Keratinocyte (primary cell): Measurements from ENCODE around the gene KSR1.
"Not testable (repeated sequence)": the region's sequence is repeated elsewhere in the genome, so short reads cannot be mapped to it uniquely, and the experiment has no call there.

ENCODE experiments used
- CTCF ChIP-seq, 3 experiments: IDR thresholded peaks in 1 of 3; conservative IDR thresholded peaks in 1 of 3; optimal IDR thresholded peaks in 1 of 3; 2 replicates in 2 of 3; 3 replicates in 1 of 3; pipeline versions ENCODE3 to v1.5.1; 2011; ENCODE audit warnings: low read length in 3 of 3, mild to moderate bottlenecking in 3 of 3, moderate library complexity in 2 of 3, control low read depth in 1 of 3, inconsistent platforms in 1 of 3; ENCODE audit not compliant: insufficient read depth in 2 of 3; ENCODE audit errors: extremely low read depth in 1 of 3
- EZH2 ChIP-seq: IDR thresholded peaks from one replicate; pipeline ENCODE4 v1.6.1; 2012; ENCODE audit warnings: inconsistent platforms, mild to moderate bottlenecking, low read length, moderate library complexity

GRCh38 chr17:27421626-27422025 lies 34.6 kb upstream of the KSR1 start:
- not testable (repeated sequence) for TF ChIP-seq EZH2; CTCF (optimal IDR thresholded peaks at IDR 0.05 in 1 of 3, IDR thresholded peaks at IDR 0.05 in 1 of 3, conservative IDR thresholded peaks at IDR 0.05 in 1 of 3; ENCODE audit: extremely low read depth in 1 of 3, insufficient read depth in 2 of 3, low read length in 3 of 3)
